Measurements from ENCODE around the gene WWC2.

Gene WWC2

DNA sequence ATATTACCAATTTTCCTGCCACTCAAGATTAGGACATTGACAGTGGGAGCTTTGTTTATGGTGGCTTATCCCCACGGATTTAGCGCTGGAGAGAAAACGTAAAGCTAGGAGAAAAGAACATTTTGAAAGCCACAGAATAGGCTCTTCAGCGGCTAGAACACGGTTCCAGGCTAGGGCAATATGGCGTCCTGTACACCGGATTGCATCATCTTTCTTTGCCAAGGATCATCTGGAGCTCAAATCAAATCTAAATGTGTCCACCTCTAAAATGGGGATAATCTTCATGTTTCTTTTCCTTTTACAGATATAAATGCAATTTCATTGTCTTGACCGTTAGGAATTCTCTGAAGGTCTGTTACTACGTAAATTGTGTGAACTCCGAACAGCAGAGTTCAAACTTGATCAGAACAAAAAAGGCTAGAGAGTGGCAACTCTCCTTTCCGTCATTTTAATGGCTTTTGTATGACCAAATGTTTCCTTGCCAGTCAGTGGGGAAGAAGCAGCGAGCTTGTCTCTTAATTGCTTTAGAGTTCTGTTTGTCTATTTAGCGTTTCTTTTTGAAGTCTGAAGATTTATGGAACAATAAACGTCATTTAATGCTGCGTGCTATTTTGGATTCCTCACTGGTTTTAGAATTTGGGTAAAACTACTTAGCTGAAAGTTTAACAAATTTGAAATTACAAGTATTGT, 2.6 kb upstream of the WWC2 start:
- no peaks in the 10 kb centered on the region for H3K36me3 ChIP-seq
- DNase-seq, result no peak
- H3K27me3 ChIP-seq (ENCODE audit: insufficient read depth, low read depth, severe bottlenecking), result no peaks in the 10 kb centered on the region
- H3K9me3 ChIP-seq (ENCODE audit: severe bottlenecking), result no peaks in the 10 kb centered on the region
- TF ChIP-seq CTCF (IDR thresholded peaks at IDR 0.05; ENCODE audit: low read depth, low read length), result no peak
- H3K4me3 ChIP-seq (ENCODE audit: low read depth, low read length), result no peak overlapping the region
- no peak overlapping the region for H3K27ac ChIP-seq

DNA sequence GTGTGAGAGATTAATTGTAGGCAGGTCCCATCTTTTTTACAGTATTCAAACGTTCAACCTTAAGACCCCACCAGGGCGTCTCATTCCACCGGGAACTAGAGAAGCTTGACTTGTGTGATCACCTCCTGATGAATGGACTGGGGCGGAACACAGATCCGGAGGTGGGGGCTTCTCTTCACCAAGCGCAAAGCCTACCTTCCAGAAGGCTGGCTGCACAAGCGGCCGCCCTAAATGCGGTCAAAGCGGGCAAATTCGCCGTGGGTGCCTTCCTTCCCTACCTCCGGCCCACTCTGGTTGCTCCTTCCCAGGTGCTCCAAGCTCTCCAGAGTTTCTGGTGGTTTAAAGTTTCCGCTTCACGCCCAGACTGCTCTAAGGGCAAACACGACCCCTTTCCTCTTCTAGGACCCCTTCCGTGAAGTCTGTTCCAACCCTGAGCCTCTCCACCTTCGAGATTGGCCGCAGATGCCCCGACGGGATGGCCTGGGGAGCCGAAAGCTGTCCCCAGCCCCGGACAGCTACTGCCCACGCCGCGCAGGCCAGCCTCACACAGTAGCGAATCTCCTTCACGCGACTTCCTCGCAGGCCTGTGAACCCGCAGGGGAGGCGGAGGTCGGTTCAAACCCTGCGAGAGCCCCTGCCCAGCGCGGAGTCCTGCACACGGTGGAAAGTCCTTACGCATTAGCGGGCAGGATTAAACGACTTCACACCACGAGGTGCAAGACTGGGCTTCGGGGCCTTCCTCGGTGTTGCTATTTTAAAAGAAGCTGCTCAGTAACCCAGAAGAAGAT, 1.6 kb upstream of the WWC2 start:
- Histone ChIP-seq H3K27ac (no peak overlapping the region), H3K4me3 (ENCODE audit: low read depth, low read length) (no peak overlapping the region), H3K36me3 (no peaks in the 10 kb centered on the region), H3K27me3 (ENCODE audit: insufficient read depth, low read depth, severe bottlenecking) (no peaks in the 10 kb centered on the region), H3K9me3 (ENCODE audit: severe bottlenecking) (no peaks in the 10 kb centered on the region)
- no peak for DNase-seq
- no peak for TF ChIP-seq CTCF (IDR thresholded peaks at IDR 0.05; ENCODE audit: low read depth, low read length)

DNA sequence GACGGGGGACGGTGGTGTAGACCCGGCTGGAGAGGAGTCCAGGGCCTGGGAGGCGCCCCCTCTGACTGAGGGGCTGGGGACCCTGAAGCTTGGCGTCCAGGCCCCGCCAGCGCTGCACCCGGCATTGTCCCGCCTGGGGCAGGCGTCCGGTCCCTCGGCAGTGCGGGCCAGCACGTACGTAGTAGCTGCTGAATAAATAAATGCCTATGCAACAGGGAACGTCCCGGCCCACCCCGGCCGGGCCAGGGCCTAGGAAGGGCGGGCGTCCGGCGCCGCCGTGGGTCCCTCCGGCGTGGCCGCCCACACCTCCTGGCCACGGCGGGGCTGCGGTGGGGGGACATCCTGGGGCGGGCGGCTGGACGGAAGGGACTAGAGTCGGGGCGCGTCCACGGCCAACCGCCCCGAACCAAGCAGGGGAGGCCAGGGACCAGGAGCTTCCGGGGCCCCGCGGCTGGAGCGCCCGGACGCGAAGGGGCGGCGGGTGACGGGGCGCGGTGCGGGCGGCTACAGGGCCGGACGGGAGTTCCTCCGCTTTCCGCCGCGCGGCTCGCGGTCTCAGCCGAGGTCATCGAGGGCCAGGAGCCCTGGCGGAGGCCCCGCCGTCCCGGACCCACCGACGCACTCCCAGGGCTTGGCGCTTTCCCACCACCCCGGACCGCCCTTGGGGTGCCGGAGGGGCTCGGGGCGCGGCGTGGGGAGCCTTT, 886 bp upstream of the WWC2 start:
- no peak overlapping the region for H3K27ac ChIP-seq
- H3K27me3 ChIP-seq (ENCODE audit: insufficient read depth, low read depth, severe bottlenecking), result no peaks in the 10 kb centered on the region
- DNase-seq, result no peak
- no peak overlapping the region for H3K4me3 ChIP-seq (ENCODE audit: low read depth, low read length)
- no peaks in the 10 kb centered on the region for H3K9me3 ChIP-seq (ENCODE audit: severe bottlenecking)
- no peak for TF ChIP-seq CTCF (IDR thresholded peaks at IDR 0.05; ENCODE audit: low read depth, low read length)
- H3K36me3 ChIP-seq, result no peaks in the 10 kb centered on the region

DNA sequence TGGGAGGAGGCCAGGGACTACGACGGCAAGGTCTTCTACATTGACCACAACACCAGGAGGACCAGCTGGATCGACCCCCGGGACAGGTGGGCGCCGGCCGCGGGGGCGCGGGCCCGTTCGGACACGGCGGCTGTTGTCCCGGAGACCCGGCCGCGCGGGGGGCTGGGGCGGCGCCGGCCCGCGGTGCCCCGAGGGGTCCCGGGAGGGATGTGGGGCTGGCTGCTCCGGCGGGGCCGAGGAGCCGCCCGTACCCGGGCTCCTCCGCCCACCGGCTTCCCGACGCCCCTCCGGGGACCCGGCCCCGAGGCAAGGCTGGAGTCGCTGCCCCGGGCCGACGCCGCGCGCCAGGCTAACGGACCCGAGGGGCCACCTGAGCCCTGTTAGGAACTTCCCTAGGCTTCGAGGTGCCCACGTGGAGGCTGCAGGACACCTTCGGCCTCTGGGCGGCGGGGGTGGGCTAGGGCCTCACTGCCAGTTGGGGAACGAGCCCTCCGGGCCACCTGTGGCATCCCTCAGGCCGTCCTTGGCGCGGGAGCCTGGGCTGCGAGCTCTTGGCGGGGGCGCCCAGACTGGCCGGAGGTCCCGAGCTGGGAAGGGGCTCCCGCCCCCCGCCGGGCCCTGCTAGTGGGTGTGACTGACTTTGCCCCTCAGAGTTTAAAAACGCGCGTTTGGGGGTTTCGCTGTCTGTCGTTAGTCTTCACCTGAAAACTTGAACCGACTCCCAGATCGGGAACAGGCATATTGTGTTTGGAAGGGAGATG, 660 bp downstream of the WWC2 start:
- Histone ChIP-seq H3K4me3 (ENCODE audit: low read depth, low read length) (peak overlapping the region; percentile 90), H3K27ac (peak overlapping the region; percentile 33; the same call in 1 of the 2 replicates), H3K27me3 (ENCODE audit: insufficient read depth, low read depth, severe bottlenecking) (no peaks in the 10 kb centered on the region), H3K36me3 (no peaks in the 10 kb centered on the region), H3K9me3 (ENCODE audit: severe bottlenecking) (no peaks in the 10 kb centered on the region)
- DNase-seq, result peak; percentile 74
- TF ChIP-seq CTCF (IDR thresholded peaks at IDR 0.05; ENCODE audit: low read depth, low read length), result peak; percentile 61

DNA sequence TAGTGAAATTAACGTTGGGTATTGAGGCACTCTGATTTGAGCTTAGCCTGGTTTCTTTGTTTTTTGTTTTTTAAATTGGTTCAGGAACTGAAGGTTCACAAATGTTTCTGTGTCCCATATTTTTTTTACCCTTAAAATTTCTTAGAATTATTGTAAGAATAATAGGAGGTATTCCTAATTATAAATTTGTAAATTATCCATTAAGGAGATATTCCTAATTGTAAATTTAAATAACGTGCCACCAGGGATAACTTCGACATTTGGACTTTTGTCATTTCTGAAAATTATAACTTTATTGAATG, 1.2 kb downstream of the WWC2 start:
- no peaks in the 10 kb centered on the region for H3K36me3 ChIP-seq
- H3K4me3 ChIP-seq (ENCODE audit: low read depth, low read length), result peak overlapping the region; percentile 90
- TF ChIP-seq CTCF (IDR thresholded peaks at IDR 0.05; ENCODE audit: low read depth, low read length), result no peak
- no peak for DNase-seq
- H3K9me3 ChIP-seq (ENCODE audit: severe bottlenecking), result no peaks in the 10 kb centered on the region
- no peaks in the 10 kb centered on the region for H3K27me3 ChIP-seq (ENCODE audit: insufficient read depth, low read depth, severe bottlenecking)
- no peak overlapping the region; the same call in 1 of the 2 replicates for H3K27ac ChIP-seq
